CD4-positive, alpha-beta T cell treated with Interleukin-4 for 1 hour (primary cell): ENCODE data around the gene IFNAR1.
"Not testable (repeated sequence)": the region's sequence is repeated elsewhere in the genome, so short reads cannot be mapped to it uniquely, and the experiment has no call there.

Source experiments
- DNase-seq, 2 donors: peaks; one replicate each; pipeline ENCODE4 v3.0.0-alpha.2; 2020 to 2022

IFNAR1 gene

DNA sequence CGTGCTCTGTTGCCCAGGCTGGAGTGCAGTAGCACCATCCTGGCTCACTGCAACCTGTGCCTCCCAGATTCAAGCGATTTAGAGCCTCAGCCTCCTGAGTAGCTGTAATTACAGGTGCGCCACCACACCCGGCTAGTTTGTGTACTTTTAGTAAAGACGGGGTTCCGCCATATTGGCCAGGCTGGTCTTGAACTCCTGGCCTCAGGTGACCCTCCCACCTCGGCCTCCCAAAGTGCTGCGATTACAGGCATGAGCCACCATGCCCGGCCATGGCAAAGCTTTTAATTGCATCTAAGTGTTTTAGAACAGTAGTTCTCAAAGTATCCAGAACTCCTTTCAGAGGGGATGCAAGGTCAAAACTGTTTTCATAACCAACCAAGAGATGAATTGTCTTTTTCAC lies 53.3 kb downstream of the IFNAR1 start:
- DNase-seq, result no peak

DNA sequence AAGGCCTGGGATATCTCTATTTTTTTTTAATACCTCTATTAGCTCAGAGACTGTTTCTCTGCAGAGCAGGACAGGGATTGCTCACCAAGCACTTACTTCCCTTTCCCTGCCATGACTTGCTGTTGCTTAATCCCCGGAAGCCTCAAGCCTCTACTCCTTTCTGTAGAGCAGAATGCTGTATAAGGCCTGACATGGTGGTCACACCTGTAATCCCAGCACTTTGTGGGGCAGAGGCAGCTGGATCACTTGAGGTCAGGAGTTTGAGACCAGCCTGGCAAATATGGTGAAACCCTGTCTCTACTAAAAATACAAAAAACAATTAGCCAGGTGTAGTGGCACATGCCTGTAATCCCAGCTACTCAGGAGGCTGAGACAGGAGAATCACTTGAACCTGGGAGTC lies 55.2 kb downstream of the IFNAR1 start:
- DNase-seq, result peak in 1 of 2 donors; percentile 71

DNA sequence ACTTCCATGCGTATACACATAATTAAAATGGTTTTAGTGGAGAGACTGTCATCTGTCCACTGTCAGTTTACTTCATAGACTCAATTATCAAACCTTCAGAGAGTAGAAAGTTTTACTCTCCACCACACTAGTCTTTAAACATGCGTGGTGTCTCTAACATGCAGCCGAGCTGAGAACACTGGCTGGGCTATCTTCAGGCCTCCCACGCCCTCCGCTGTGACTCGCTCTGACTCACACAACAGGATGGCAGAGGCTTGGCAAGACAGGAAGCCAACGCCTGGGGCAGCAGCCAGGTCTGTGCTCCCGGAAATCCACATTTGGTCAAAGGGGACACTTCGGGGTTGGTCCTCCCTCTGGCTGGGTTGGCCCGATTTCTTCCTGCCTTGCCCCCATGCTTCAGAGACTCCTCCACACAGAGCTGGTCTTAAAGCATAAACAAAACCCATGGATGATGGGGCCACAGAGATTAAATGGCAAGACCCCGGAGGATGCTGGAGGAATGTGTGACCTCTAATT lies 55.8 kb downstream of the IFNAR1 start:
- DNase-seq, result peak; percentile 88 to 92

- not testable (repeated sequence) for DNase-seq
These were observed 56.6 kb downstream of the IFNAR1 start for GRCh38 chr21:33381381-33381780.

GRCh38 chr21:33383056-33383888 lies 58.5 kb downstream of the IFNAR1 start:
- peak; percentile 76 to 89 for DNase-seq

DNA sequence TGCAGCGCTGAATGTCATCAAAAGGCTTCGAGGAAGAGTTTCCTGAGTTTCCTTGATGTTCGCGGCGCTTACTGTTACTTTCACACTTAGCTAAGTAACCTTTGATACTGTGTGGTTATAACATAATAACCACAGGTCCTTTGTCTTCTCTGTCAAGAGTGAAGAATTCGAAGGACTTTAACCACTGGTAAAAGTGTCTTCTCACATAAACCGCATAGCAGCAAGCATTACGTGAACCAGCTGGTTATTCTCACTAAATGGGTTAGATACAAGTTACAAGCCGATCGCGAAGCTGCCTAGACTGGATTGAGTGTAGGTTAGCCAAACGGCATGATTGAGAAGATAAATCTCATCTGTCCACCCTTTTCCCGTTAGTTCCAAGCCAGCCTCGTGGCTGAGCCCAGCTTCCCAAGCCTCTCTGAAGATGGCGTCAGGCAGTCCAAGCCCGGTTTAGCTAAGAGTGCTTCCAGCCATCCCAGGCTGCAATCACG lies 60.1 kb downstream of the IFNAR1 start:
- DNase-seq, result peak; percentile 45 to 81

GRCh38 chr21:33386222-33386784 lies 61.5 kb downstream of the IFNAR1 start:
- DNase-seq, result no peak

GRCh38 chr21:33387294-33387693 lies 62.5 kb downstream of the IFNAR1 start:
- no peak for DNase-seq

DNA sequence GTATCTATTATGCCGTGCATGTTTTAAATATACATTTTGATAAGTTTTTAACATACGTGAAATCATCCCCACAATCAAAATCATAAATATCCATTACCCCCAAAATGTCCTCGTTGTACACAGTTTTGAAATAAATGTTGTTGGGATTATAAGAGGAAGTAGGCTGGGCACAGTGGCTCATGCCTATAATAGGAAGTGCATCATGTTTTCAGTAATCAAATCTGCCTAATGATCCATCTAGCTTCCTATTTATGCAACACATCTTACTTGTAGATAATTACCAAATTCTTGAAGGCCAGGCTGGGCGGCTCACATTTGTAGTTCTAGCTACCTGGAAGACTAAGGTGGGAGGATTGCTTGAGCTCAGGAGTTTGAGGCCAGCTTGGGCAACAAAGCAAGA lies 63.4 kb downstream of the IFNAR1 start:
- DNase-seq, result peak in 1 of 2 donors; percentile 24

GRCh38 chr21:33390479-33390878 lies 65.7 kb downstream of the IFNAR1 start:
- no peak for DNase-seq

DNA sequence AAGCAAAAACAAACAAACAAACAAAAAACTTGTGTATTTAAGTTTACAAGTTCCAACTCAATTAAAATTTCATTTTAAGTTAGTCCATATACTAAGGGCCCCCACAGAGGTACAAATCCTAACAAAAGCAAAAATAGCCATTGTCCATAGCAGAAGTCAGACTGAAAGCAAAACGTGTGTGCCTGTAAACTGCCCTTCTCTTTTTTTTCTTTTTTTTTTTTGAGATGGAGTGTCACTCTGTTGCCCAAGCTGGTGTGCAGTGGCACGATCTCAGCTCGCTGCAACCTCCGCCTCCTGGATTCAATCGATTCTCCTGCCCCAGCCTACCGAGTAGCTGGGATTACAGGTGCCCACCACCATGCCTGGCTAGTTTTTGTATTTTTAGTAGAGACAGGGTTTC lies 66.9 kb downstream of the IFNAR1 start:
- no peak for DNase-seq

- no peak for DNase-seq
These were observed 67.7 kb downstream of the IFNAR1 start for GRCh38 chr21:33392284-33392985.

GRCh38 chr21:33393348-33393747 lies 68.6 kb downstream of the IFNAR1 start:
- DNase-seq, result no peak

DNA sequence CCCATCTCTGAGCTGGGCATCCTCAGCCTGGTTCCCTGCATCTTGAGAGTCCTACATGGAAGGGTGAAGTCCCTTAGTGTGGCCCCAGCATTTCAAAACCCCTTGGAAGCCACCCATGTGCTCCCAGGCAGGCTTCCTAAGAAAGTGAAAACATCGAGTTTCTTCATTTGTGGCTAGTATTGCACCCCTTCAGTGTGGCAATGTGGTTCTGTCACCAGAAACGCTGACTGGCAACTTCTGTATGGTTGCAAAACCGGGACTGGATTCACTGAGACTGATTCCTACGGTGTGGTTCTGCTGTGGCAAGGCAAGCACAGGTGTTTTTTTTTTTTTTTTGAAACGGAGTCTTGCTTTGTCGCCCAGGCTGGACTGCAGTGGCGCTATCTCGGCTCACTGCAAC lies 69.5 kb downstream of the IFNAR1 start:
- DNase-seq, result peak; percentile 26 to 73

DNA sequence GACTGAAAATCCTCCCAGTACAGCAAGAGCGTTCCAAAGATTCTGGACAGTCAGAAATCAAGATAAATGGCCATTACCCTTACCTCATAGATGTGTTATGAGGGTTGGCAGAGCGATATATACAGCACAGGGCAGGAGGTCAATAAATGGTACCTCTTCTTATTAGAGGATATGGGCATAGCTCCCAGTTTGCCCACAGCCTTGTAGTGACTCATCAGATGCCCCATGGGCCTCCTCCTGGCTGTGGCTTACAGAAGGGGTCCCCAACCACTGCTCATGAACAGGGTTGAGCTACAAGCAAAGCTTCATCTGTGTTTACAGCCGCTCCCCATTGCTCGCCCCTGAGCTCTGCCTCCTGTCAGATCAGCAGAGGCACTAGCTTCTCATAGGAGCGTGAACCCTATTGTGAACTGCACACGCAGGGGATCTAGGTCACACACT lies 71.1 kb downstream of the IFNAR1 start:
- DNase-seq, result no peak

DNA sequence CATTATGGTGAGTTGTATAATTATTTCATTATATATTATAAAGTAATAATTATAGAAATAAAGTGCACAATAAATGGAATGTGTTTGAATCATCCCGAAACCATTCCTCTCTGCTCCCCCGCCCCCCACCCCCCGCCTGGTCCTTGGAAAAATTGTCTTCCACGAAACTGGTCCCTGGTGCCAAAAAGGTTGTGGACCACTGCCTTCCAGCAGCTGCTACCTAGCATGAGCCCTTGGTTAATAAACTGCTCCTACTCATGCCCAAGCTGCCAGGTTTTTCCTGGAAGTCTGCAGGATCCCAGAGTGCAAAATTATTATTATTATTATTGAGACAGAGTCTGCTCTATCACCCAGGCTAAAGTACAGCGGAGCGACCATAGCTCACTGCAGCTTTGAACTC lies 71.7 kb downstream of the IFNAR1 start:
- DNase-seq, result no peak

- no peak for DNase-seq
These were observed 72.2 kb downstream of the IFNAR1 start for GRCh38 chr21:33396951-33397350.

GRCh38 chr21:33397717-33398116 lies 72.9 kb downstream of the IFNAR1 start:
- DNase-seq, result no peak

GRCh38 chr21:33398361-33398760 lies 73.6 kb downstream of the IFNAR1 start:
- DNase-seq, result no peak

DNA sequence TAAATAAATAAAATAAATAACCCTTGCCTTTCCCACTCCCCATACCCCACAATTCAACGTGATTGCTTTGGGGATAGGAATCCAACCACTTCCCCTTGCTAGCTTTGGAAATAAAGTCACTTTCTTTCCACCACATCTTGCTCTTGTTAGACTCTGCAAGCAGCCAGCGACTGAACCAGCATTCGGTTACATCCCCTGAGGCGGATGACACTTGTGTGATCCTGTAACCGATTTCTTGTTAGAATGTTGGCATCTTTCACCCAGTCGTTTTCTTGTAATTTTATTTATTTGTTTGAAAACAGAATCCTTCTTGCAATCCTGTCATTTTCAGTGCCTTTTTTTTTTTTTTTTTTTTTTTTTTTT lies 76.8 kb downstream of the IFNAR1 start:
- DNase-seq, result peak in 1 of 2 donors; percentile 19

GRCh38 chr21:33402001-33402979 lies 77.5 kb downstream of the IFNAR1 start:
- DNase-seq, result peak; percentile 30 to 75

- peak; percentile 48 to 53 for DNase-seq
These were observed 78.5 kb downstream of the IFNAR1 start, which contains the start of gene IFNGR2 for GRCh38 chr21:33403128-33403785. Gene IFNGR2 (plus strand): TSS chr21:33403413. CDS start chr21:33403544, 131 bp downstream.
